Transverse colon (tissue), 4 donors: Measurements from ENCODE around the gene ZFYVE27.

Source experiments
- CTCF ChIP-seq, 5 experiments: fragments of 200-600 bp in 3 of 5; fragments of 450-650 bp in 2 of 5; sonication (generic) in 3 of 5; IDR thresholded peaks; 1 replicate in 2 of 5; 2 replicates in 3 of 5; pipeline ENCODE4 v1.5.1; 2016 to 2017; ENCODE audit warnings: antibody characterized with exemption in 5 of 5, inconsistent platforms in 3 of 5, mild to moderate bottlenecking in 2 of 5, moderate library complexity in 1 of 5
- POLR2A ChIP-seq: fragments of 450-650 bp; IDR thresholded peaks from one replicate; pipeline ENCODE4 v1.6.1; 2016; ENCODE audit warnings: antibody characterized with exemption, mild to moderate bottlenecking, moderate library complexity
- POLR2AphosphoS5 ChIP-seq, 3 donors: sonication (generic); formaldehyde crosslinking; IDR thresholded peaks; one replicate each; pipeline ENCODE4 v1.6.1; 2016; ENCODE audit warnings: antibody characterized with exemption in 3 of 3

GRCh38 chr10:97733256-97733655, 3.7 kb upstream of the ZFYVE27 start:
- TF ChIP-seq CTCF (IDR thresholded peaks at IDR 0.05) (no peak), POLR2AphosphoS5 (IDR thresholded peaks at IDR 0.05) (no peak), POLR2A (no peak)
